ENCODE measurements around the gene NLGN3. TPM values are rescaled to one million over a fixed set of nuclear protein-coding genes. Genes with fewer than 3 reads are reported as not detected.

Gene NLGN3
- total RNA-seq, 2 experiments from 2014 or later = 3.4 to 4.3 TPM

DNA sequence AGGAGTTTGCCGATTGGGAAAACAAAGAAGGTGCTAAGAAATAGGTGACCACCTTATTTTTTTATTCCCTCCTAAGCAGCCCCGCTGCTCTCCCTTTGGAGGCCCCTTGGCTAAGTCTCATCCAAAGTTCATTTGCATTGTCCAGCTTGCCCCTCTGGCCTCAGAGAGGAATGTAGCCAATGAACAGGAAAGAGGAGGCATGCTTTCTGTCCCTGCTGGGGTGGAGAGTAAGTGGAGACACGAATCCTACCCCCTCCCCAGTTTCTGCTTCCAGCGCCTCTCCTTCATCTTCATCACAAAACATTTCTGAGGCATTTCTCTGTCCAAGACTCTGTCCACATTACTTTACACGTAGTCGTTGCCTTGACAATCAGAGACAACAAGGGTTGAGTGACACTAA, 38.7 kb downstream of the NLGN3 start:
- TF ChIP-seq, protein P1, sequence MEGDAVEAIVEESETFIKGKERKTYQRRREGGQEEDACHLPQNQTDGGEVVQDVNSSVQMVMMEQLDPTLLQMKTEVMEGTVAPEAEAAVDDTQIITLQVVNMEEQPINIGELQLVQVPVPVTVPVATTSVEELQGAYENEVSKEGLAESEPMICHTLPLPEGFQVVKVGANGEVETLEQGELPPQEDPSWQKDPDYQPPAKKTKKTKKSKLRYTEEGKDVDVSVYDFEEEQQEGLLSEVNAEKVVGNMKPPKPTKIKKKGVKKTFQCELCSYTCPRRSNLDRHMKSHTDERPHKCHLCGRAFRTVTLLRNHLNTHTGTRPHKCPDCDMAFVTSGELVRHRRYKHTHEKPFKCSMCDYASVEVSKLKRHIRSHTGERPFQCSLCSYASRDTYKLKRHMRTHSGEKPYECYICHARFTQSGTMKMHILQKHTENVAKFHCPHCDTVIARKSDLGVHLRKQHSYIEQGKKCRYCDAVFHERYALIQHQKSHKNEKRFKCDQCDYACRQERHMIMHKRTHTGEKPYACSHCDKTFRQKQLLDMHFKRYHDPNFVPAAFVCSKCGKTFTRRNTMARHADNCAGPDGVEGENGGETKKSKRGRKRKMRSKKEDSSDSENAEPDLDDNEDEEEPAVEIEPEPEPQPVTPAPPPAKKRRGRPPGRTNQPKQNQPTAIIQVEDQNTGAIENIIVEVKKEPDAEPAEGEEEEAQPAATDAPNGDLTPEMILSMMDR (IDR thresholded peaks at IDR 0.05) = no peak
- Histone ChIP-seq H3K9me3 (ENCODE audit: control insufficient read depth in 1 of 2, insufficient read depth in 1 of 2, low read length in 2 of 2) (no peaks in the 10 kb centered on the region), H3K4me1 (ENCODE audit: insufficient read depth, low read length) (peaks cover 20% of the 10 kb centered on the region), H3K4me3 (ENCODE audit: low read length) (no peak overlapping the region), H3K36me3 (ENCODE audit: insufficient read depth, low read length) (peaks cover 2% of the 10 kb centered on the region), H3K27me3 (ENCODE audit: control insufficient read depth in 1 of 2, insufficient read depth in 2 of 2, low read length in 2 of 2) (no peaks in the 10 kb centered on the region), H3K27ac (ENCODE audit: low read depth in 1 of 2, low read length in 2 of 2) (no peak overlapping the region)
- DNase-seq (no peak), ATAC-seq (ENCODE audit: poor library complexity) (no peak)
- intact Hi-C loops (cut with DNase I, micrococcal nuclease) = loop anchor here (5.0 to 10.0 kb wide), 4 partner anchors 101 to 211 kb away; partner anchors contain the start of genes NONO (in 1 of the 2), SNX12 (in 1 of the 2) and TAF1 (in 1 of the 2)
- ChIA-PET CTCF (no interaction called here), POLR2A (interaction anchor here (1.0 to 3.2 kb wide), 4 partner anchors 10 to 100 kb away, joined by 3 to 55 read pairs (median 32); partner anchors contain the start of genes NONO and ZMYM3)
- Mint-ChIP-seq H3K4me3 (no peak overlapping the region), H3K4me1 (ENCODE audit: low read depth) (peaks cover 25% of the 10 kb centered on the region), H3K27ac (peak overlapping the region; percentile 98), H3K27me3 (no peaks in the 10 kb centered on the region), H3K9me3 (no peaks in the 10 kb centered on the region), H3K36me3 (ENCODE audit: low read depth) (peaks cover 17% of the 10 kb centered on the region)

DNA sequence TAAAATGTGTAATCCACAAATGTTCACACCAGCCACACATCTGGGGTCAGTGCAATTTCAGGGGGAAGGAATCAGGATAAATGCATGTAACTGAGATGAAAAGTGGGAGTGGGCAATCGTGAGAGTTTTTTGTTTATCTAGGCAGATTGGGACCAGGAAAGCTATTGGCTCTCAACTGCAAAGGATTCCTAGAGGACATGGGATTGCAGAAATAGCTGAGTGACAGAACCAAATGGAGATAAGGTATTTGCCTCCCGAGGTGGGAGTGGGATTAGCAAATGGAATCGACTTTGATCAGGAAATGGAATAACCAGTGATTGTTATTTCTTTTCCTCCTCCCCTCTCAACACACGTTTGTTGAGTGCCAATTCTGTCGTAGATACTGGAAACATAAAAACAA, 39.5 kb downstream of the NLGN3 start:
- intact Hi-C loops (cut with DNase I, micrococcal nuclease) = loop anchor here (5.0 to 10.0 kb wide), 4 partner anchors 101 to 212 kb away; partner anchors contain the start of genes NONO (in 1 of the 2), SNX12 (in 1 of the 2) and TAF1 (in 1 of the 2)
- no peak for ATAC-seq (ENCODE audit: poor library complexity)
- peak overlapping the region; percentile 46 for H3K4me3 Mint-ChIP-seq
- H3K27me3 Mint-ChIP-seq = no peaks in the 10 kb centered on the region
- CTCF ChIA-PET = no interaction called here
- Histone ChIP-seq H3K27ac (ENCODE audit: low read depth in 1 of 2, low read length in 2 of 2) (no peak overlapping the region), H3K36me3 (ENCODE audit: insufficient read depth, low read length) (peaks cover 2% of the 10 kb centered on the region), H3K4me1 (ENCODE audit: insufficient read depth, low read length) (peaks cover 18% of the 10 kb centered on the region), H3K4me3 (ENCODE audit: low read length) (no peak overlapping the region), H3K9me3 (ENCODE audit: control insufficient read depth in 1 of 2, insufficient read depth in 1 of 2, low read length in 2 of 2) (no peaks in the 10 kb centered on the region), H3K27me3 (ENCODE audit: control insufficient read depth in 1 of 2, insufficient read depth in 2 of 2, low read length in 2 of 2) (no peaks in the 10 kb centered on the region)
- POLR2A ChIA-PET = interaction anchor here (0.9 kb wide), 1 partner anchor 99 kb away, joined by 3 read pairs; the partner anchor contains the start of gene NONO
- H3K9me3 Mint-ChIP-seq = no peaks in the 10 kb centered on the region
- peak overlapping the region; percentile 44 for H3K27ac Mint-ChIP-seq
- no peak for DNase-seq
- H3K4me1 Mint-ChIP-seq (ENCODE audit: low read depth) = peaks cover 21% of the 10 kb centered on the region
- TF ChIP-seq, protein P1 (IDR thresholded peaks at IDR 0.05) = no peak
- peaks cover 13% of the 10 kb centered on the region for H3K36me3 Mint-ChIP-seq (ENCODE audit: low read depth)

DNA sequence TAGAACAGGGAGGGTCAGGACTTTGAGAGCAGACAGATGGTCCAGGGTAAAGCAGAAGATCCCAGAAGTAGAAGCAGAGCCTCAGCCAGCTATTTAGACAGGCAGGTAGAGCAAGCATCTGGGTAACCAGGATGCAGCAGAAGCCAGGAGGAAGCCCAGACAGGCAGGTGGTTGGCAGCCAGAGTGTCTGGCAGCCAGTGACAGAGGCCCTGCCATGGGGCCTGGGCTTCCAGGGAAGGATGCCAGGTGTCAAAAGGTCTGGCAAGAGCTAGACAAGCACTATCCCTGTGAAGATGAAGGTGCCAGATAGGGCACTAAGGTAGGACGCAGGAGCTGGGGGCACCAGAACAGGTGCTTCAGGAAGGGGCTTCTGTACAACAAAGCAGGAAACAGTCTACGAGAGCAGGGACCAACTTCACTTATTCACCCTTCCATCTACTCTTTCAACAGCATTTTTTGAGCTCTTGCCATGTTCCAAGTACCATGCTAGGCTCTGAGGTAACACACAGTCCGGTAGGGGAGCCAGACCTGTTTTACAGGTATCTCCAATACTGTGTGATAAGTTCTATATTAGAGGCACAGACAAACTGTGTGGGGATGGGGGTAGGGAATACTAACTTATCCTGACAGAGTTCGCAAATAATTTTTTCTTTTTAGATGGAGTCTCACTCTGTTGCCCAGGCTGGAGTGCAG, 40.3 kb downstream of the NLGN3 start:
- peaks cover 2% of the 10 kb centered on the region for H3K36me3 ChIP-seq (ENCODE audit: insufficient read depth, low read length)
- Mint-ChIP-seq H3K27ac (peak overlapping the region; percentile 44), H3K27me3 (no peaks in the 10 kb centered on the region), H3K4me1 (ENCODE audit: low read depth) (peaks cover 20% of the 10 kb centered on the region), H3K36me3 (ENCODE audit: low read depth) (peaks cover 13% of the 10 kb centered on the region), H3K9me3 (no peaks in the 10 kb centered on the region), H3K4me3 (no peak overlapping the region)
- no peak overlapping the region for H3K27ac ChIP-seq (ENCODE audit: low read depth in 1 of 2, low read length in 2 of 2)
- H3K27me3 ChIP-seq (ENCODE audit: control insufficient read depth in 1 of 2, insufficient read depth in 2 of 2, low read length in 2 of 2) = no peaks in the 10 kb centered on the region
- intact Hi-C loops (cut with DNase I, micrococcal nuclease) = loop anchor here (5.0 to 10.0 kb wide), 4 partner anchors 100 to 213 kb away; partner anchors contain the start of genes NONO (in 1 of the 2), SNX12 (in 1 of the 2) and TAF1 (in 1 of the 2)
- POLR2A ChIA-PET = interaction anchor here (0.9 kb wide), 1 partner anchor 98 kb away, joined by 3 read pairs; the partner anchor contains the start of gene NONO
- peaks cover 18% of the 10 kb centered on the region for H3K4me1 ChIP-seq (ENCODE audit: insufficient read depth, low read length)
- no peak for DNase-seq
- CTCF ChIA-PET = no interaction called here
- no peak for ATAC-seq (ENCODE audit: poor library complexity)
- no peaks in the 10 kb centered on the region for H3K9me3 ChIP-seq (ENCODE audit: control insufficient read depth in 1 of 2, insufficient read depth in 1 of 2, low read length in 2 of 2)
- TF ChIP-seq, protein P1 (IDR thresholded peaks at IDR 0.05) = no peak
- no peak overlapping the region for H3K4me3 ChIP-seq (ENCODE audit: low read length)
